A673 (cell line): ENCODE measurements around the gene NLRC5.

Experiments used
- CTCF ChIP-seq: fragments of 300-800, 200-600 bp; sonication (generic); conservative IDR thresholded peaks from 2 replicates; pipeline ENCODE4 v1.5.1; 2017; ENCODE audit warnings: low read depth, mild to moderate bottlenecking, antibody characterized with exemption, low read length, moderate library complexity, mixed read lengths
- EZH2 ChIP-seq: fragments of 200-600 bp; sonication (generic); IDR thresholded peaks from 2 replicates; pipeline ENCODE4 v1.6.1; 2017; ENCODE audit warnings: borderline replicate concordance, low read depth, mild to moderate bottlenecking, mixed read lengths, antibody characterized with exemption, low read length; ENCODE audit not compliant: poor library complexity, severe bottlenecking

GRCh38 chr16:57133031-57133430 lies 143.7 kb downstream of the NLRC5 start:
- no peak for TF ChIP-seq CTCF
- no peak for TF ChIP-seq EZH2
